DOHH2 (cell line): ENCODE measurements around the gene HNRNPA1.

Experiments used
- H3F3A ChIP-seq: fragments of 200-600 bp; sonication (generic), shearing (Covaris generic); 2 replicates; pipeline ENCODE4 v1.6.0; 2016; ENCODE audit warnings: antibody characterized with exemption, mild to moderate bottlenecking; ENCODE audit not compliant: control insufficient read depth, insufficient read depth
- H3K27ac ChIP-seq: fragments of 200-600 bp; sonication (generic); 2 replicates; pipeline ENCODE4 v1.5.1; 2014; ENCODE audit warnings: low read depth, mild to moderate bottlenecking, low read length, moderate library complexity
- H3K27me3 ChIP-seq: fragments of 200-600 bp; sonication (generic); 2 replicates; pipeline ENCODE4 v1.6.1; 2014; ENCODE audit warnings: mild to moderate bottlenecking, low read length, mixed read lengths; ENCODE audit not compliant: control insufficient read depth
- H3K36me3 ChIP-seq: fragments of 200-600 bp; sonication (generic); 2 replicates; pipeline ENCODE4 v1.6.1; 2014; ENCODE audit warnings: mild to moderate bottlenecking, low read length, moderate library complexity, mixed read lengths; ENCODE audit not compliant: control insufficient read depth
- H3K4me1 ChIP-seq: fragments of 200-600 bp; sonication (generic); 2 replicates; pipeline ENCODE4 v1.6.1; 2014; ENCODE audit warnings: mild to moderate bottlenecking, low read length, mixed read lengths; ENCODE audit not compliant: control insufficient read depth
- H3K4me2 ChIP-seq: fragments of 200-600 bp; sonication (generic); 2 replicates; pipeline ENCODE4 v1.6.0; 2014; ENCODE audit warnings: mild to moderate bottlenecking, low read length, moderate library complexity
- H3K4me3 ChIP-seq: fragments of 200-600 bp; sonication (generic); 2 replicates; pipeline ENCODE4 v1.5.1; 2014; ENCODE audit warnings: mild to moderate bottlenecking, low read length, mixed read lengths
- H3K79me2 ChIP-seq: fragments of 200-600 bp; sonication (generic); 2 replicates; pipeline ENCODE4 v1.6.1; 2014; ENCODE audit warnings: mild to moderate bottlenecking, low read length, mixed read lengths; ENCODE audit not compliant: control insufficient read depth
- H3K9me2 ChIP-seq: fragments of 200-600 bp; sonication (generic); replicated peaks from 2 replicates; pipeline ENCODE4 v1.6.1; 2014; ENCODE audit warnings: mild to moderate bottlenecking, low read length, mixed read lengths; ENCODE audit not compliant: control insufficient read depth
- H3K9me3 ChIP-seq: fragments of 200-600 bp; sonication (generic); 2 replicates; pipeline ENCODE4 v1.6.1; 2014; ENCODE audit warnings: antibody characterized with exemption, low read length, mixed read lengths; ENCODE audit not compliant: control insufficient read depth, insufficient read depth
- H4K20me1 ChIP-seq: fragments of 200-600 bp; sonication (generic); 2 replicates; pipeline ENCODE4 v1.6.0; 2014; ENCODE audit warnings: low read depth, mild to moderate bottlenecking, antibody characterized with exemption, low read length, moderate library complexity; ENCODE audit not compliant: control insufficient read depth, insufficient read depth
- CTCF ChIP-seq: fragments of 200-600 bp; sonication (generic); IDR thresholded peaks from one replicate; pipeline ENCODE4 v1.5.1; 2014; ENCODE audit warnings: antibody characterized with exemption, mild to moderate bottlenecking, low read depth, low read length; ENCODE audit not compliant: poor library complexity, severe bottlenecking
- EZH2phosphoT487 ChIP-seq: fragments of 200-600 bp; sonication (generic); IDR thresholded peaks from 2 replicates; pipeline ENCODE4 v1.6.1; 2017; ENCODE audit warnings: borderline replicate concordance, mild to moderate bottlenecking, antibody characterized with exemption, low read length, moderate library complexity, mixed read lengths

The HNRNPA1 gene

GRCh38 chr12:54303640-54304039 is 23.1 kb downstream of the HNRNPA1 start:
- no peak overlapping the region for H3K4me2 ChIP-seq
- 0 out of 2 replicates have a peak, but pooled peaks cover 3% of the 10 kb centered on the region for H4K20me1 ChIP-seq
- H3K36me3 ChIP-seq: no peaks in the 10 kb centered on the region
- peaks cover 66% of the 10 kb centered on the region for H3K27me3 ChIP-seq
- no peak overlapping the region for H3K4me3 ChIP-seq
- no peak overlapping the region for H3K27ac ChIP-seq
- no peaks in the 10 kb centered on the region for H3K9me3 ChIP-seq
- H3K4me1 ChIP-seq: peaks cover 6% of the 10 kb centered on the region
- no peaks in the 10 kb centered on the region for H3K79me2 ChIP-seq
- no peaks in the 10 kb centered on the region for H3K9me2 ChIP-seq
- H3F3A ChIP-seq: no peaks in the 10 kb centered on the region
- TF ChIP-seq EZH2phosphoT487: no peak
- TF ChIP-seq CTCF: no peak

- H3K4me2 ChIP-seq: no peak overlapping the region
- H3K79me2 ChIP-seq: no peaks in the 10 kb centered on the region
- no peaks in the 10 kb centered on the region for H3K9me3 ChIP-seq
- peaks cover 6% of the 10 kb centered on the region for H3K4me1 ChIP-seq
- H3K27ac ChIP-seq: no peak overlapping the region
- TF ChIP-seq CTCF (no peak), EZH2phosphoT487 (no peak)
- no peaks in the 10 kb centered on the region for H3K36me3 ChIP-seq
- 0 out of 2 replicates have a peak, but pooled peaks cover 3% of the 10 kb centered on the region for H4K20me1 ChIP-seq
- peaks cover 59% of the 10 kb centered on the region for H3K27me3 ChIP-seq
- H3K9me2 ChIP-seq: no peaks in the 10 kb centered on the region
- no peak overlapping the region for H3K4me3 ChIP-seq
- no peaks in the 10 kb centered on the region for H3F3A ChIP-seq
These were observed 23.8 kb downstream of the HNRNPA1 start for GRCh38 chr12:54304187-54304810.

- Histone ChIP-seq H3K27ac (no peak overlapping the region), H3K4me3 (no peak overlapping the region), H3K4me2 (no peak overlapping the region)
These were observed 26.6 kb downstream of the HNRNPA1 start for GRCh38 chr12:54306925-54307741.

More at GRCh38 chr12:54306925-54307741, 26.6 kb downstream of the HNRNPA1 start:
- Histone ChIP-seq H4K20me1 (no peaks in the 10 kb centered on the region), H3K4me1 (no peaks in the 10 kb centered on the region), H3K79me2 (no peaks in the 10 kb centered on the region), H3K9me3 (no peaks in the 10 kb centered on the region), H3K27me3 (peaks cover 35% of the 10 kb centered on the region), H3K36me3 (no peaks in the 10 kb centered on the region), H3F3A (no peaks in the 10 kb centered on the region), H3K9me2 (no peaks in the 10 kb centered on the region)
- TF ChIP-seq CTCF (no peak), EZH2phosphoT487 (no peak)
